H1 (cell line): Measurements from ENCODE around the gene NHP2. TPM values are rescaled to one million over a fixed set of nuclear protein-coding genes. Genes with fewer than 3 reads are reported as not detected.

ENCODE experiments used
- CTCF ChIA-PET: fragments of 300-600 bp; sonication (Branson Sonifier 250); formaldehyde crosslinking; loops from one replicate; lab custom pipeline; 2021; ENCODE audit not compliant: partially characterized antibody; lab: Charles Lee
- POLR2A ChIA-PET: fragments of 300-600 bp; sonication (Branson Sonifier 250); formaldehyde crosslinking; loops from one replicate; lab custom pipeline; 2021; ENCODE audit warnings: inconsistent platforms; ENCODE audit not compliant: partially characterized antibody; lab: Charles Lee
- DNase-seq, 2 experiments: peaks; one replicate each; pipeline versions ENCODE4 v3.0.0 to v3.0.0-alpha.2; 2010 to 2022; ENCODE audit warnings: low spot score in 2 of 2, low read depth in 1 of 2, mixed read lengths in 1 of 2
- FAIRE-seq: peaks from 2 replicates; lab custom pipeline; 2011; peaks lifted over from hg19 to GRCh38; lab: Jason Lieb, UNC
- H2AFZ ChIP-seq: 2 replicates; pipeline ENCODE4 v1.8.1; 2012; ENCODE audit warnings: low read length, inconsistent platforms
- H2AK5ac ChIP-seq: 2 replicates; pipeline ENCODE4 v1.6.1; 2013; ENCODE audit warnings: low read depth, low read length
- H2BK120ac ChIP-seq: replicated peaks from 2 replicates; pipeline ENCODE3; 2013; ENCODE audit warnings: low read depth, low read length, inconsistent platforms
- H2BK12ac ChIP-seq: 2 replicates; pipeline ENCODE4 v1.6.1; 2013; ENCODE audit warnings: low read depth, low read length
- H2BK15ac ChIP-seq: 2 replicates; pipeline ENCODE4 v1.6.1; 2013; ENCODE audit warnings: low read length
- H2BK20ac ChIP-seq: 2 replicates; pipeline ENCODE4 v1.6.1; 2013; ENCODE audit warnings: low read length
- H2BK5ac ChIP-seq: 2 replicates; pipeline ENCODE4 v1.6.1; 2013; ENCODE audit warnings: low read depth, low read length
- H3K14ac ChIP-seq: 2 replicates; pipeline ENCODE4 v1.6.1; 2013; ENCODE audit warnings: inconsistent platforms; ENCODE audit not compliant: insufficient read length
- H3K18ac ChIP-seq: 2 replicates; pipeline ENCODE4 v1.6.1; 2013; ENCODE audit warnings: low read length; ENCODE audit errors: extremely low read depth
- H3K23ac ChIP-seq: 2 replicates; pipeline ENCODE4 v1.6.1; 2013; ENCODE audit warnings: inconsistent platforms; ENCODE audit not compliant: insufficient read length
- H3K23me2 ChIP-seq: 2 replicates; pipeline ENCODE4 v1.6.1; 2013; ENCODE audit warnings: low read depth, low read length
- H3K27ac ChIP-seq: 2 replicates; pipeline ENCODE4 v1.6.1; 2011; ENCODE audit warnings: low read depth, low read length, inconsistent platforms
- H3K27me3 ChIP-seq, 4 experiments: replicated peaks in 1 of 4; 1 replicate in 1 of 4; 2 replicates in 3 of 4; pipeline versions ENCODE4 v1.6.1 to v1.8.1; 2011 to 2013; ENCODE audit warnings: low read length in 3 of 4, mild to moderate bottlenecking in 3 of 4, inconsistent platforms in 2 of 4, mixed read lengths in 2 of 4, moderate library complexity in 1 of 4; ENCODE audit not compliant: control insufficient read depth in 3 of 4, insufficient read depth in 3 of 4; ENCODE audit errors: extremely low read depth in 1 of 4
- H3K36me3 ChIP-seq, 4 experiments: 2 replicates each; pipeline versions ENCODE4 v1.6.1 to v1.8.1; 2011 to 2013; ENCODE audit warnings: mild to moderate bottlenecking in 4 of 4, low read length in 3 of 4, moderate library complexity in 2 of 4, control low read depth in 1 of 4, inconsistent platforms in 1 of 4; ENCODE audit not compliant: insufficient read depth in 4 of 4, control insufficient read depth in 2 of 4
- H3K4ac ChIP-seq: replicated peaks from 2 replicates; pipeline ENCODE3; 2013; ENCODE audit warnings: low read length, low read depth, mixed read lengths, inconsistent platforms; ENCODE audit not compliant: insufficient read length
- H3K4me1 ChIP-seq, 4 experiments: replicated peaks in 1 of 4; 1 replicate in 1 of 4; 2 replicates in 3 of 4; pipeline versions ENCODE4 v1.6.1 to v1.8.1; 2011 to 2013; ENCODE audit warnings: low read length in 3 of 4, inconsistent platforms in 2 of 4, mixed read lengths in 1 of 4; ENCODE audit not compliant: insufficient read depth in 4 of 4, control insufficient read depth in 3 of 4
- H3K4me2 ChIP-seq, 2 experiments: 2 replicates each; pipeline versions ENCODE4 v1.6.1 to v1.8.1; 2011 to 2013; ENCODE audit warnings: low read depth in 2 of 2, low read length in 2 of 2, control low read depth in 1 of 2, inconsistent platforms in 1 of 2, mild to moderate bottlenecking in 1 of 2; ENCODE audit not compliant: insufficient read depth in 1 of 2
- H3K4me3 ChIP-seq, 4 experiments: fragments of 200-600, 300-600 bp in 1 of 4; sonication (generic), shearing (Covaris generic), sonication (Bioruptor Twin) in 1 of 4; 2 replicates each; pipeline versions ENCODE4 v1.5.1 to v1.8.1; 2011 to 2016; ENCODE audit warnings: low read length in 4 of 4, low read depth in 3 of 4, control low read depth in 2 of 4, inconsistent platforms in 2 of 4, mild to moderate bottlenecking in 2 of 4, mixed read lengths in 1 of 4, moderate library complexity in 1 of 4; ENCODE audit not compliant: insufficient read depth in 2 of 4; ENCODE audit errors: extremely low read depth in 1 of 4
- H3K56ac ChIP-seq: replicated peaks from 2 replicates; pipeline ENCODE3; 2013; ENCODE audit warnings: low read depth, mild to moderate bottlenecking, mixed read lengths, low read length, inconsistent platforms; ENCODE audit not compliant: insufficient read length
- H3K79me1 ChIP-seq: 2 replicates; pipeline ENCODE4 v1.6.1; 2013; ENCODE audit warnings: low read depth, low read length, control low read depth
- H3K79me2 ChIP-seq, 2 experiments: 2 replicates each; pipeline versions ENCODE4 v1.6.1 to v1.8.1; 2012 to 2013; ENCODE audit warnings: low read length in 2 of 2, mild to moderate bottlenecking in 2 of 2, inconsistent platforms in 1 of 2; ENCODE audit not compliant: insufficient read depth in 2 of 2, control insufficient read depth in 1 of 2
- H3K9ac ChIP-seq, 4 experiments: replicated peaks in 1 of 4; 1 replicate in 1 of 4; 2 replicates in 3 of 4; pipeline versions ENCODE4 v1.6.1 to v1.8.1; 2011 to 2013; ENCODE audit warnings: low read depth in 3 of 4, low read length in 3 of 4, control low read depth in 2 of 4, mild to moderate bottlenecking in 2 of 4, moderate library complexity in 2 of 4, inconsistent platforms in 1 of 4; ENCODE audit errors: extremely low read depth in 1 of 4
- H3K9me3 ChIP-seq, 2 experiments: 2 replicates each; pipeline versions ENCODE4 v1.6.1 to v1.8.1; 2012 to 2013; ENCODE audit warnings: mild to moderate bottlenecking in 2 of 2, moderate library complexity in 2 of 2, control low read depth in 1 of 2, inconsistent platforms in 1 of 2, low read depth in 1 of 2, low read length in 1 of 2, mixed read lengths in 1 of 2; ENCODE audit not compliant: insufficient read depth in 2 of 2
- H4K20me1 ChIP-seq, 2 experiments: replicated peaks in 1 of 2; 2 replicates each; pipeline versions ENCODE3 to v1.8.1; 2011 to 2013; ENCODE audit warnings: inconsistent platforms in 2 of 2, low read length in 2 of 2, mild to moderate bottlenecking in 1 of 2; ENCODE audit not compliant: insufficient read depth in 2 of 2, control insufficient read depth in 1 of 2
- H4K5ac ChIP-seq: 2 replicates; pipeline ENCODE4 v1.6.1; 2013; ENCODE audit warnings: low read length, low read depth, mixed read lengths, inconsistent platforms; ENCODE audit not compliant: insufficient read length
- H4K8ac ChIP-seq: 2 replicates; pipeline ENCODE4 v1.8.0; 2013; ENCODE audit warnings: mild to moderate bottlenecking, moderate library complexity, low read length, inconsistent platforms; ENCODE audit not compliant: insufficient read depth; ENCODE audit errors: extremely low read depth
- H4K91ac ChIP-seq: replicated peaks from 2 replicates; pipeline ENCODE3; 2013; ENCODE audit warnings: low read length, mixed read lengths, inconsistent platforms; ENCODE audit not compliant: insufficient read length
- CEBPB ChIP-seq: IDR thresholded peaks from 2 replicates; pipeline ENCODE4 v1.6.1; 2012; ENCODE audit warnings: low read depth, low read length
- SIN3A ChIP-seq, 2 experiments: IDR thresholded peaks in 1 of 2; conservative IDR thresholded peaks in 1 of 2; 2 replicates each; pipeline ENCODE4 v1.6.1; 2011 to 2012; ENCODE audit warnings: low read length in 2 of 2, improper control_type of control experiment in 1 of 2, low read depth in 1 of 2, mild to moderate bottlenecking in 1 of 2
- SIRT6 ChIP-seq: IDR thresholded peaks from one replicate; pipeline ENCODE4 v1.7.1; 2012; ENCODE audit warnings: low read length, inconsistent platforms
- WGBS, 2 experiments: shearing (Covaris generic) in 1 of 2; methylation state at CpG; one replicate each; pipeline versions ENCODE4 v1.1.6 to v1.1.7; 2013 to 2015; ENCODE audit warnings: low lambda C conversion rate in 2 of 2, mixed read lengths in 2 of 2, inconsistent platforms in 1 of 2, low coverage in 1 of 2, missing lambda C conversion rate in 1 of 2; ENCODE audit not compliant: insufficient replicate concordance in 2 of 2, insufficient coverage in 1 of 2, insufficient read length in 1 of 2; ENCODE audit errors: extremely low coverage in 1 of 2, missing lambda C conversion rate in 1 of 2; 5-methylcytosine and 5-hydroxymethylcytosine counted together
- polyA plus RNA-seq, 7 experiments: library from polyadenylated mRNA; depleted of rRNA in 3 of 7; stranded (reverse) in 5 of 7; unstranded in 2 of 7; fragments of >200 nt in 5 of 7; fragments of 200-250 nt in 2 of 7; gene quantifications; 1 replicate in 5 of 7; 2 replicates in 1 of 7; 4 replicates in 1 of 7; pipeline versions ENCODE4 v1.2.1 to v1.2.3, GENCODE V29; 2011 to 2013; ENCODE audit warnings: missing spikeins in 2 of 7, mixed read lengths in 2 of 7
- total RNA-seq: library from RNA; stranded (reverse); fragmentation: NEBNext Ultra II Directional; extraction: Animal tissue kit (Norgen Biotek cat#: 25700); gene quantifications from 2 replicates; pipeline ENCODE4 v1.2.1, GENCODE V29; 2021

Gene NHP2
- total and polyA plus RNA-seq, 2 of the 8 experiments (the other 6 are each of a cell fraction or from before 2014, with no cell fraction given) = 241 to 263 TPM

GRCh38 chr5:178176791-178177190 lies 23.1 kb upstream of the NHP2 start:
- DNase-seq (no peak), FAIRE-seq (no peak)
- Histone ChIP-seq H3K27ac (no peak overlapping the region), H2BK20ac (no peak overlapping the region), H4K5ac (no peak overlapping the region), H4K91ac (peak overlapping the region; percentile 22), H3K79me2 (no peaks in the 10 kb centered on the region), H3K23me2 (0 out of 2 replicates have a peak, but pooled peaks cover 2% of the 10 kb centered on the region), H3K9ac (no peak overlapping the region), H2AK5ac (no peak overlapping the region), H3K36me3 (no peaks in the 10 kb centered on the region), H3K4me3 (no peak overlapping the region), H3K79me1 (no peaks in the 10 kb centered on the region), H3K27me3 (no peaks in the 10 kb centered on the region), H3K14ac (no peak overlapping the region), H4K8ac (no peak overlapping the region), H3K18ac (no peak overlapping the region), H3K4me1 (peaks cover 0 to 18% (median 10%) of the 10 kb centered on the region in 4 experiments; a peak in 6 of 7 replicates), H3K4me2 (no peak overlapping the region), H3K9me3 (no peaks in the 10 kb centered on the region), H2BK5ac (no peak overlapping the region), H3K23ac (no peak overlapping the region), H2BK120ac (no peak overlapping the region), H3K56ac (no peak overlapping the region), H2BK12ac (no peak overlapping the region), H2BK15ac (peak overlapping the region; percentile 61), H4K20me1 (no peaks in the 10 kb centered on the region), H3K4ac (no peak overlapping the region), H2AFZ (no peak overlapping the region)
- ChIA-PET POLR2A (interaction anchor here (1.4 to 38.5 kb wide), 4 partner anchors 10 to 26 kb away, joined by 5 to 985 read pairs (median 5); partner anchors contain the start of genes HNRNPAB and NHP2), CTCF (interaction anchor here (0.6 to 3.1 kb wide), 8 partner anchors 9 to 102 kb away, joined by 3 to 18 read pairs (median 6); no protein-coding TSS in a partner anchor)
- 87% methylated on average over 6 of the region's 6 CpGs; no CpG with 5 or more reads in 1 of the 2 experiments for WGBS, 2 experiments
- TF ChIP-seq SIRT6 = no peak
- no peak for TF ChIP-seq SIN3A (conservative IDR thresholded peaks at IDR 0.05 in 1 of 2, IDR thresholded peaks at IDR 0.05 in 1 of 2; ENCODE audit: low read depth in 1 of 2, low read length in 2 of 2)
- no peak for TF ChIP-seq CEBPB
